Activated gamma-delta T cell (primary cell): Measurements from ENCODE around the gene RPS8.
"Not testable (repeated sequence)": the region's sequence is repeated elsewhere in the genome, so short reads cannot be mapped to it uniquely, and the experiment has no call there.

ENCODE experiments used
- DNase-seq: peaks from one replicate; lab custom pipeline; 2025; lab: John Stamatoyannopoulos, UW
- total RNA-seq, 2 donors: gene quantifications; one replicate each; lab custom pipeline; 2026; lab: John Stamatoyannopoulos, UW

Gene RPS8
- 1,122 to 1,266 reads per million in 2 donors for total RNA-seq

DNA sequence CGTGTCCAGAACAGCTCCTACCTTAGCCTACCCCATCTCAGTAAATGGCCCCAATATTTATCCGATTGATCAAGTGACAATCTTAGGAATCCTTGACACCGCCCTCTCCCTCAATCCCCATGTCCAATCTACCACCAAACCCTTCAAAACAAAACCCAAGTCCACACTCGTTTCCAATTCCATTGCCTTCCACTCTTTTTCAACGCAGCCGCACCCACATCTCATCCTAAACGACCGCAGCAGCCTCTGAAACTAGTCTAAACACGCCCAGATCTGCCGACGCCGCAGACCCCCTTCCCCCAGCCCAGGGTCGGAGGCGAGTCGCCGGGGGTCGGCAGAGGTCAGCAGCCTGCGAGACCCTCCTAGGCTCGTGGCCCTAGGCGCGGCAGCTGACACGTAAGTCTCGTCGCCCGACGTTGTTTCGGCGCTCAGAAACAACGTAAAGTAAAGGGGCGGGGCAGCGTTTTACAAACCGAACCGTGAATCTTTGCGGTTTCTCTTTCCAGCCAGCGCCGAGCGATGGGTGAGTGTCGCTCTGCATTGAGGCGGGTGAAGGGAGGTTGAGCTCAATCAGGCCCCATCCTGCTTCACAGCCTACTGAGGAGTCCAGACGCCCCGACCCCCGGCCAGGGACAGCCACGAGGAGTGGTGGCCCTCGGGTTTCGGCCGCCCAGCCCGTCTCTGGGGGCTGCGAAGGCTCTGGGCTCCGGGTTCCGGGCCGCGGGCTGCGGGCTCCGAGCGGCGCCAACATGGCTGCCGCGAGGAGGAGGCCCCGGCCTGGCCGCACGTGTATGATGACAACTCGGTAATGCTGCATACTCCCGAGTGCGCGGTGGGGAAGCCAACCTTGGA lies at the start of gene RPS8:
Gene RPS8, plus strand, starts transcription at position 463 of the 852 bp plus-strand sequence. Its CDS starts 57 bp downstream, at position 520.
- peak; percentile 50 for DNase-seq

GRCh38 chr1:44730741-44731512 lies 44.4 kb upstream of the RPS8 start, which contains the start of gene RNU5D-1:
Gene RNU5D-1, minus strand, starts transcription at chr1:44731170.
- no peak for DNase-seq

DNA sequence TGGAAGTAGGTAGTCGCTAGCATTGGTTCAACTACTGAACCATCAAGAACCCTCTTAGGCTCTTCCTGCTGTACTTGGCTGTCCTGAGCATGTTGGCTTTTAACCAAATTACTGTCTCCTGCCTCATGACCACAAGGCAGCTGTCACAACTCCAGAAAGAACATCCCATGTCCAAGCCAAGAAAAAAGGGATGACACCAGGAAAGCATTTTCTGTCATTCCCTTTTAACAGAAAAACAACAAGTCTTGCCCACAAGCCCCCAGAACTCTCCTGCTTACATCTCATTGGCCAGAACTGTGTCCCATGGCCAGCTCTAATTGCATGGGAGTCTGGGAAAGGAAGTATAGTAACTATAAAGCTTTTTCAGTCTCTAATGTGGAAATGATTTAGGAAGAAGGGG lies 42.0 kb upstream of the RPS8 start:
- DNase-seq, result no peak

- no peak for DNase-seq
Measured at GRCh38 chr1:44733784-44734183, 41.6 kb upstream of the RPS8 start.

- no peak for DNase-seq
Measured at GRCh38 chr1:44735992-44736391, 39.3 kb upstream of the RPS8 start.

- not testable (repeated sequence) for DNase-seq
Measured at GRCh38 chr1:44738953-44739306, 36.4 kb upstream of the RPS8 start.

- DNase-seq, result peak; percentile 86
Measured at GRCh38 chr1:44739307-44740178, 35.8 kb upstream of the RPS8 start, which contains the start of gene KIF2C. Gene KIF2C, plus strand, starts transcription at chr1:44739837. Its CDS starts 96 bp downstream, at chr1:44739933.

GRCh38 chr1:44740179-44740617 lies 35.1 kb upstream of the RPS8 start:
- DNase-seq, result no peak

DNA sequence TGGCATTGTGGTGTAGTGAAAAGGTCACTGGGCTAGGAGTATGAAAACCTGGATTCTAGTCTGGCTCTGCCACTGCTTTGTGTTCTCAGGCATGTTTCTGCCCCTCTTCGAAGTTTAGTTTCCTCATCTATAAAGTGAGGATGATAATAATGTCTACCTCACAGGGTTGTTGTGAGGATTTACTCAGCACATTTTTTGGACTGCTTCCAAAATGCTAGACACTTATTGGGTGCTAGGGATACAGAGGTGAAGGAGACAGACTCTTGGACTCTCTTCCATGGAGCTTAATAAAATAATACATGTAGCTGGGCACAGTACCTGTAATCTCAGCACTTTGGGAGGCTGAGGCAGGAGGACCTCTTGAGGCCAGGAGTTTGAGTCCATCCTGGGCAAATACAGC lies 32.1 kb upstream of the RPS8 start:
- no peak for DNase-seq

GRCh38 chr1:44747878-44748277 lies 27.5 kb upstream of the RPS8 start:
- DNase-seq, result no peak

DNA sequence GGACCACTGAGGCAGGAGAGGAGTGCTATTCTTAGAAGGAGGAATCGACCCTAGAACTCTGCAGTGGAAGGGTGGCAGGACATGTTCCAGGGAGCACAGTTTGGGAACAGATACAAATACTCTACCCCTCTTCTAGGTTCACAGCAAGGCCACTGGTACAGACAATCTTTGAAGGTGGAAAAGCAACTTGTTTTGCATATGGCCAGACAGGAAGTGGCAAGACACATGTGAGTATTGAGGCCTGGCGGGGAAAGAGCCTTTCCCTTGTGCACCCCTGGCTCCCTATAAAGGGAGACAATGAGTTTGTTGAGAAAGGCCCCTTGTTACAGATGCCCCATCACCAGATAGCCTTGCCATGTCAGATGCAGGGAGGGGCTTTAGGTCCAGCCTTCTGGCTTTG lies 17.9 kb upstream of the RPS8 start:
- DNase-seq, result no peak

DNA sequence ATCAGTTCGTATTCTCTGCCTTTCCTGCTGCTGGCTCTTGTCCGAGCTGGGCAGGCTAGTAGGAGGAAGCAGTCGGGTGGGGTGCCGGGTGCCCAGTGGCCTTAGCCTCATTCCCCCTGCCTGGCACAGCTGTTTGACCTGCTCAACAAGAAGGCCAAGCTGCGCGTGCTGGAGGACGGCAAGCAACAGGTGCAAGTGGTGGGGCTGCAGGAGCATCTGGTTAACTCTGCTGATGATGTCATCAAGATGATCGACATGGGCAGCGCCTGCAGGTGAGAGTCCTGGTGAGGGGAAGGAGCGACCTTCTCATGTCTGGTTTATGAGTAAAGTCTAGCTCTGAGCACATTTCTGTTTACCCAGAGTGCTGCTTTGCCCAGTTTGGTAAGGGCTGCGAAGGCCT lies 16.3 kb upstream of the RPS8 start:
- no peak for DNase-seq

- DNase-seq, result no peak
Measured at GRCh38 chr1:44760876-44761275, 14.5 kb upstream of the RPS8 start.

DNA sequence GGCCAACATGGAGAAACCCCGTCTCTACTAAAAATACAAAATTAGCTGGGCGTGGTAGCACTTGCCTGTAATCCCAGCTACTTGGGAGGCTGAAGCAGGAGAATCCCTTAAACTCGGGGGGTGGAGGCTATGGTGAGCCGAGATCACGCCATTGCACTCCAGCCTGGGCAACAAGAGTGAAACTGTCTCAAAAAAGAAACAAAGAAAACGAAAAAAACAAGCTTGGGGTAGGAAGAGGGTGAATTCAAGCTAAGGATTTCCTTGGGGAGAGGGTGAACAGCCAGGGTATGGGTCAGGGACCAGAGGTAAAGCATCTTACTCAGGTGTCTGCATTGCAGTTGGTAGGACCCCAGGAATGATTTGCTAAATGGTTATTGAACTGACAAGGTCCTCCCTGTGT lies 8.9 kb upstream of the RPS8 start:
- DNase-seq, result not testable (repeated sequence)

DNA sequence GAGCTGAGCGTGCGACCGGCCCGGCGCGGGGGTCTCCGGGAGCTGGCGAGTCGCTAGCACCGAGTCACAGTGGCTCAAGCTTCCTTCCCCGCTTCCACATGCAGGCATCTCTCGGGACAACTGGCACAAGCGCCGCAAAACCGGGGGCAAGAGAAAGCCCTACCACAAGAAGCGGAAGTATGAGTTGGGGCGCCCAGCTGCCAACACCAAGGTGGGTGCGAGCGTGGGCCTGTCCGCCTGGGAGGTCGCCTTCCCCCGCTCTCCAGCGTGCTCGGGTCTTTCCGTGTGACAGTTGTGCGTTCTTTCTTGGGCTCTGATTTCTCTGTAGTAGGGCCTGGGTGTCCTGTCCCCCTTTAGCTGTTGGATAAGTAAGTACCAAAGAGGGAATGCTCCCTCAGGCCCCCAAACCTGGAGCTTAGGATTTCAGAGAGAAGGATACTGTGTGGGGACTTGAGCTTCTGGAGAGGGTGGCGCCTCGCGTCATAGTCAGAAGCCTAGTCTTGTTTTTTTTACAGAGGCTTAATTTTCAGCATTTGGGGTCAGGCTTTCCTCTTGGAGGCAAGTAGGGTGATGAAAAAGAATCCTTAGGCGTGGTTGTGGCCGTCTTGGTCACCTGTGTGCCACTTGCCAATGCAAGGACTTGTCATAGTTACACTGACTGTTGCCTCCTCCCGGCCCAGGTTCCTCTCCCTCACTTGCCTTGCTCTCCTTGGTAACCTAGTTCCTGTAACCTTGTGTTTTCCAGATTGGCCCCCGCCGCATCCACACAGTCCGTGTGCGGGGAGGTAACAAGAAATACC lies 790 bp downstream of the RPS8 start:
- no peak for DNase-seq

- DNase-seq, result no peak
Measured at GRCh38 chr1:44776730-44777068, 1.4 kb downstream of the RPS8 start.

DNA sequence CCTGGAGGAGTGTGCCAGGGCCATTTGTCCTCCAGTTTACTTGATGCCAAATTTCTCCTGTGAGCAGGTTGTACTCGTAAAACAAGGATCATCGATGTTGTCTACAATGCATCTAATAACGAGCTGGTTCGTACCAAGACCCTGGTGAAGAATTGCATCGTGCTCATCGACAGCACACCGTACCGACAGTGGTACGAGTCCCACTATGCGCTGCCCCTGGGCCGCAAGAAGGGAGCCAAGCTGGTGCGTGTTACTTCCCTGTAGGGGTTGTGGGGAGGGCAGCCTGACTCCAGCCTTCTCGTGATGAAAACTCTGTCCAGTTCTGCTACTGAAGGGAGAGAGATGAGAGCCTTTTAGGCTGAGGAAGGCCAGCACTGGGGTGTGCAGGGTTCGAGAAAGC lies 2.2 kb downstream of the RPS8 start:
- DNase-seq, result no peak

DNA sequence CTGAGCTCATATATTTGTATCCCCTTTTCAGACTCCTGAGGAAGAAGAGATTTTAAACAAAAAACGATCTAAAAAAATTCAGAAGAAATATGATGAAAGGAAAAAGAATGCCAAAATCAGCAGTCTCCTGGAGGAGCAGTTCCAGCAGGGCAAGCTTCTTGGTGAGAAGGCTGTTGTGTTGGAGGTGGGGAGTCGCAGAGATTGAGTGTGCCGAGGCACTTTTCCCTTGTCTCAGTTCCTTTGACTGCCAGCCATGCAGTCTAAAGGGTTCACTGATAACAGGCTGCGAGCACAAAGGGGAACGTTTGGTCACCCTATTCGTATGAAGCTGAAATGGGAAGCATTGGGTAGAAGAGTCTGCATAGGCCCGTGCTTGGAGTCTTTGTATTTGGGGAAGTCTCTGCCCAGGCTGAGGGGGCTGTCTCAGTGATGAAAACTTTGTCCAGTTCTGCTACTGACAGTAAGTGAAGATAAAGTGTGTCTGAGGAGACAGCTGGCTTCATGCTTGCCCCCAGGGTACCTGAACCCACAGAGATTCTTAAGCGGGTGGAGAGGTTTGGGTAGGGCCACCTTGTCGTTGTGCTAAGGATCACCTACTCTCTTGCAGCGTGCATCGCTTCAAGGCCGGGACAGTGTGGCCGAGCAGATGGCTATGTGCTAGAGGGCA lies 2.8 kb downstream of the RPS8 start:
- DNase-seq, result no peak

DNA sequence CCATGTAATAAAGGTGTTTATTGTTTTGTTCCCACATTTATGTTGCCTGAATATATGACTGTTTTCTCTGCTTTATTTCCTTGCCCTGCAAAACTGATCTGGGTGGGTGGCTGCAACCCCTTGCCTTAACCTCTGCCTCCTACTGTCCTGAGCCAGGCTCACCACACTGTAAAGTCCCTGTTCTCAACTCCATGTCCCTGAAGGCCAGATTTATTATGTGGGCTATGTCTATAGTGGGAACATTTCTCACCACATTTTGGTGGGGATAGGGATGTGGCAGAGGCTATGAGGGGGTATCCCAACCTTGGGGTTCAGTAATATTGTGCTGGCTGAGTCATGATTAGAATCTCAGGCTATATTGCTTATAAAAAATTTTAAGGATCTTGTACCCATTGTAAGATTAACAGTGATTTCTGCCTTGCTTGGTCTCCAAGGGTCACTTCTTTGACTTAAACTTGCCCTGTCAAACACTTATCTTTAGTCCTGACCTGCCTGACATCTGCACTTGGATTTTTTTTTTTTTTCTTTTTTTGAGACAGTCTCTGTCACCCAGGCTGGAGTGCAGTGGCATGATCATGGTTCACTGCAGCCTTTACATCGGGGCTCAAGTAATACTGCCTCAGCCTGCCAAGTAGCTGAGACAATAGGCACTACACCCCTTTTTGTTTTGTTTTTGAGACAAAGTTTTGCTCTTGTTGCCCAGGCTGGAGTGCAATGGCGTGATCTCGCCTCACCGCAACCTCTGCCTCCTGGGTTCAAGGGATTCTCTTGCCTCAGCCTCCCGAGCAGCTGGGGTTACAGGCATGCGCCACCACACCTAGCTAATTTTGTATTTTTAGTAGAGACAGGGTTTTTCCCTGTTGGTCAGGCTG lies 3.6 kb downstream of the RPS8 start:
- no peak for DNase-seq
